ENCODE results near the gene ALKBH8.

ALKBH8 gene

DNA sequence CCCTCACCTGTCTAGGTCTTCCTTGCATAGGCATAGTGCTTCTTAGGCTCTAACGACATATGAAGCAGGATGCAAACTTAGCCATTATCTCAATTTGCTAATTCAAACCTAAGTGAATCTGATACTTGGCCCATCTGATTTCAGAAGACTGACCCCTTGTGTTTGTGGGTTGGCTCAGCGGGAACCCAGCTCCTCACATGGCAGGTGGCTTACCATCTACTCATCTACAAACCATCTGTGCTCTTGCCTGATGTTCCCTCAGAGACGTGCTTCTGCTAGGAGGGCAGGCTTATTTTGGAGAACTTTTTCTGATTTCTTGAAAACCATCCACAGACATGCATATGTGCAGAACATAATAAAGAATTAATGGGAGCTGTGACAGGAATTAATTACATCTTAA lies 40.6 kb upstream of the ALKBH8 start:
- TF ChIP-seq TAF1 (IDR thresholded peaks at IDR 0.05; ENCODE audit: borderline replicate concordance, insufficient read depth, low read length) (no peak), POLR2AphosphoS5 (IDR thresholded peaks at IDR 0.05; ENCODE audit: low read depth, low read length) (no peak), SIN3A (IDR thresholded peaks at IDR 0.05; ENCODE audit: borderline replicate concordance, insufficient read depth, low read length) (no peak), FOXP2 (optimal IDR thresholded peaks at IDR 0.05; ENCODE audit: borderline replicate concordance, extremely low read depth, extremely low read length, insufficient read depth) (no peak)
- TF ChIP-seq, protein P1, sequence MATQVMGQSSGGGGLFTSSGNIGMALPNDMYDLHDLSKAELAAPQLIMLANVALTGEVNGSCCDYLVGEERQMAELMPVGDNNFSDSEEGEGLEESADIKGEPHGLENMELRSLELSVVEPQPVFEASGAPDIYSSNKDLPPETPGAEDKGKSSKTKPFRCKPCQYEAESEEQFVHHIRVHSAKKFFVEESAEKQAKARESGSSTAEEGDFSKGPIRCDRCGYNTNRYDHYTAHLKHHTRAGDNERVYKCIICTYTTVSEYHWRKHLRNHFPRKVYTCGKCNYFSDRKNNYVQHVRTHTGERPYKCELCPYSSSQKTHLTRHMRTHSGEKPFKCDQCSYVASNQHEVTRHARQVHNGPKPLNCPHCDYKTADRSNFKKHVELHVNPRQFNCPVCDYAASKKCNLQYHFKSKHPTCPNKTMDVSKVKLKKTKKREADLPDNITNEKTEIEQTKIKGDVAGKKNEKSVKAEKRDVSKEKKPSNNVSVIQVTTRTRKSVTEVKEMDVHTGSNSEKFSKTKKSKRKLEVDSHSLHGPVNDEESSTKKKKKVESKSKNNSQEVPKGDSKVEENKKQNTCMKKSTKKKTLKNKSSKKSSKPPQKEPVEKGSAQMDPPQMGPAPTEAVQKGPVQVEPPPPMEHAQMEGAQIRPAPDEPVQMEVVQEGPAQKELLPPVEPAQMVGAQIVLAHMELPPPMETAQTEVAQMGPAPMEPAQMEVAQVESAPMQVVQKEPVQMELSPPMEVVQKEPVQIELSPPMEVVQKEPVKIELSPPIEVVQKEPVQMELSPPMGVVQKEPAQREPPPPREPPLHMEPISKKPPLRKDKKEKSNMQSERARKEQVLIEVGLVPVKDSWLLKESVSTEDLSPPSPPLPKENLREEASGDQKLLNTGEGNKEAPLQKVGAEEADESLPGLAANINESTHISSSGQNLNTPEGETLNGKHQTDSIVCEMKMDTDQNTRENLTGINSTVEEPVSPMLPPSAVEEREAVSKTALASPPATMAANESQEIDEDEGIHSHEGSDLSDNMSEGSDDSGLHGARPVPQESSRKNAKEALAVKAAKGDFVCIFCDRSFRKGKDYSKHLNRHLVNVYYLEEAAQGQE (IDR thresholded peaks at IDR 0.05; ENCODE audit: insufficient read depth in 1 of 2, low read depth in 2 of 2, low read length in 2 of 2), result no peak

DNA sequence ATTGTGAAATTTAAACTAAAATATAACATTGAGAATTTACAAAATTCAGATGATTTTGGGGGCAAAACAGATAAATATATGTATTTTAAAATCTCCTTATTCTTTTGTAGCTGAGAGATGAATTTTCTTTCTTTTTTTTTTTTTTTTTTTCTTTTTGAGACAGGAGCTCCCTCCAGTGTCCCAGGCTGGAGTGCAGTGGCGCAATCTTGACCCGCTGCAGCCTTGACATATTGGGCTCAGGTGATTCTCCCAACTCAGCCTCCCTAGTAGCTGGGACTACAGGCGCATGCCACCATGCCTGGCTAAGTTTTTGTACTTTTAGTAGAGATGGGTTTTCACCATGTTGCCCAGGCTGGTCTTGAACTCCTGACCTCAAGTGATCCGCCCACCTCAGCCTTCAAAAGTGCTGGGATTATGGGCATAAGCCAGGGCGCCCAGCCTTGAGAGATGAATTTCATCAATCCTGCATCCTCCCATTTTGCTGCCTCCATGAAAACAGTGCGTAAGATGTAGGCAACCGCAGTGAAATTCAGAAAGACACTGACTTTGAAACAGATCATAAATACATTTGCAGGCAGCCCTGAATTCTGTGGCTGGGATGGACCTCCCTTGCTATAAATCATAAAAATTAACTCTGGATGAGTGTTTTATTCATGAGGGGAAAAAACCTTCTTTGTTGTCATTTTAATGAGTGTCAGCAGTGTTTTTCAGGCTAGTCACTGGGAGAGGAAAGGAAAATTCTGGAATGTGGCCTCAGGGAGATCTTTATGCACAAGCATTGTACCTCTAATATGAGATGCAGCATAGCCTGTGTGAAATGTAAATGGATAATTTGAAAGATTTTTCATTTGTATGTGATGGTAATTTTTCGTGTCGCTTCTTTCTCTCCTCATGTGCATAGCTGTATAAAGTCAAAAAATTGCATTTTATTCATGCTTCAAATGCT lies 39.8 kb upstream of the ALKBH8 start:
- TF ChIP-seq TAF1 (IDR thresholded peaks at IDR 0.05; ENCODE audit: borderline replicate concordance, insufficient read depth, low read length) (no peak), FOXP2 (optimal IDR thresholded peaks at IDR 0.05; ENCODE audit: borderline replicate concordance, extremely low read depth, extremely low read length, insufficient read depth) (no peak), POLR2AphosphoS5 (IDR thresholded peaks at IDR 0.05; ENCODE audit: low read depth, low read length) (no peak), SIN3A (IDR thresholded peaks at IDR 0.05; ENCODE audit: borderline replicate concordance, insufficient read depth, low read length) (no peak)
- TF ChIP-seq, protein P1 (IDR thresholded peaks at IDR 0.05; ENCODE audit: insufficient read depth in 1 of 2, low read depth in 2 of 2, low read length in 2 of 2), result no peak

DNA sequence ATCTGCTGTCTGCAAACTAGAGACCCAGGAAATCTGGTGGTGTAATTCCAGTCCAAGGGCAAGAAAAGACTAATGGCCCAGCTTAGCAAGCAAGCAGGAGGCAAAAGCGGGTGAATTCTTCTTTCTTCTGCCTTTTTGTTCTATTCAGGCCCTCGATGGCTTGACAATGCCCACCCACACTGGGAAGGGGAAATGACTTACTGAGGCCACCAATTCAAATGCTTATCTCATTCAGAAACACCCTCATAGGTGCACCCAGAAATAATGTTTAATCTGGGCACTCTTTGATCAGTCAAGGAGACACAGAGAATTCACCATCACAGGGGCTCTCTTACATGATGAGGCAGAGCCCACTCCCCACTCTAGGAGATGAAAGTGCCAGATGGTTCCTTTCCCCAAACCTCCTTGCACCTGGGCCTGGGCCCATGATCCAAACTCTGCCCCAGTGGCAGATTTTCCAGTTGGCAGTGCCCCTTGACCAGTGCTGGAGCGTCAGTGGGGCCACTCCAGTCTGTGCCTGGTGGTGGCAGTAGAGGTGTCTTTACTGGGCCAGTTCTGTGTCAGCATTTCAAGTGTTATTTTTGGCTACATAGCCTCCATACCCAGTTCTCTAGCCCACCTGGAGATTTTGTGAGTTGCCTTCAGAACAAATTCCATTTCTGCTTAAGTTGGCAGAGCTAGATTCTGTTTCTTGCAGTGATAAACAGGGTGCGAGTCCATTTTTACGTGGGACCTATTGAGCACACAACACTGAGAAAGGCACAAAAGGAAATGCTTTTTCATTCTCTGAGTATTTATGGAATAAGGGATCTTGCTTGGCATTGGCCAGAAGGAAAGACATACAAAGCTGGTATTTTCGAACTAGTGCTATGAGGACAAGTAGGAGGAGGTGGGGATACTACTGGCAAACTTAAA lies 32.9 kb upstream of the ALKBH8 start:
- TF ChIP-seq FOXP2 (optimal IDR thresholded peaks at IDR 0.05; ENCODE audit: borderline replicate concordance, extremely low read depth, extremely low read length, insufficient read depth) (no peak), POLR2AphosphoS5 (IDR thresholded peaks at IDR 0.05; ENCODE audit: low read depth, low read length) (no peak), SIN3A (IDR thresholded peaks at IDR 0.05; ENCODE audit: borderline replicate concordance, insufficient read depth, low read length) (no peak), TAF1 (IDR thresholded peaks at IDR 0.05; ENCODE audit: borderline replicate concordance, insufficient read depth, low read length) (no peak)
- TF ChIP-seq, protein P1 (IDR thresholded peaks at IDR 0.05; ENCODE audit: insufficient read depth in 1 of 2, low read depth in 2 of 2, low read length in 2 of 2), result no peak

DNA sequence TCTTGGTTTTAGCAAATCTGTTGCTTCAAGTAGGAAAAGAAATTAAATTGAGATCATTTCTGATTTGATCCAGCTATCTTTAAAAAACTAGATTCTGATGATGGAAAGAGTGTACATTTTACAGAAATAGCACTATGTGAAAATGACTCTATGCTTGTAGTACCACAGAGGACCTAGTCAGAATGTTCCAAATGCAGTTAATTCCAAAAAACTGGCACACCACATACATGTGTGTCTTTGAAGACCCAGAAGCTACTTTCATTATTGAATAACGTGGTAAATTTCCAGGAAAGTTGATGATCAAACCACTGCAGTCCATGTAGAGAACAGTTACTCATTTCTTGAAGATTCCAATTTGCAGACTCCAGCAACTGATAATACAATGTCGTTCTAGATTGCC lies 29.2 kb upstream of the ALKBH8 start:
- TF ChIP-seq FOXP2 (optimal IDR thresholded peaks at IDR 0.05; ENCODE audit: borderline replicate concordance, extremely low read depth, extremely low read length, insufficient read depth), result no peak
- TF ChIP-seq, protein P1 (IDR thresholded peaks at IDR 0.05; ENCODE audit: insufficient read depth in 1 of 2, low read depth in 2 of 2, low read length in 2 of 2), result no peak
- TF ChIP-seq TAF1 (IDR thresholded peaks at IDR 0.05; ENCODE audit: borderline replicate concordance, insufficient read depth, low read length), result no peak
- TF ChIP-seq POLR2AphosphoS5 (IDR thresholded peaks at IDR 0.05; ENCODE audit: low read depth, low read length), result no peak
- TF ChIP-seq SIN3A (IDR thresholded peaks at IDR 0.05; ENCODE audit: borderline replicate concordance, insufficient read depth, low read length), result no peak

All from PFSK-1 (cell line).